ENCODE results near the gene TOP3A. TPM values are rescaled to one million over a fixed set of nuclear protein-coding genes. Genes with fewer than 3 reads are reported as not detected.

TOP3A gene
- total RNA-seq, 1 experiment from 2014 or later = 56.1 TPM

- no peak for TF ChIP-seq CREM (CRISPR knock-in tag; IDR thresholded peaks at IDR 0.05)
Observed at GRCh38 chr17:18253947-18254821, 60.6 kb downstream of the TOP3A start (continued).

GRCh38 chr17:18253187-18253884 is 61.5 kb downstream of the TOP3A start:
- CTCF ChIA-PET = no interaction called here
- TF ChIP-seq CDX4 (CRISPR knock-in tag; IDR thresholded peaks at IDR 0.05; ENCODE audit: borderline replicate concordance) = no peak
- no peak for ATAC-seq

GRCh38 chr17:18252160-18252559 is 62.6 kb downstream of the TOP3A start:
- Mint-ChIP-seq H3K9me3 (no peaks in the 10 kb centered on the region), H3K36me3 (peaks cover 59% of the 10 kb centered on the region), H3K4me1 (peaks cover 18% of the 10 kb centered on the region), H3K4me3 (no peak overlapping the region), H3K27ac (no peak overlapping the region), H3K27me3 (ENCODE audit: low read depth) (no peaks in the 10 kb centered on the region)
- ChIA-PET CTCF (no interaction called here), POLR2A (no interaction called here)
- no peak for DNase-seq (ENCODE audit: low spot score)
- ATAC-seq = no peak
- TF ChIP-seq, protein P1, sequence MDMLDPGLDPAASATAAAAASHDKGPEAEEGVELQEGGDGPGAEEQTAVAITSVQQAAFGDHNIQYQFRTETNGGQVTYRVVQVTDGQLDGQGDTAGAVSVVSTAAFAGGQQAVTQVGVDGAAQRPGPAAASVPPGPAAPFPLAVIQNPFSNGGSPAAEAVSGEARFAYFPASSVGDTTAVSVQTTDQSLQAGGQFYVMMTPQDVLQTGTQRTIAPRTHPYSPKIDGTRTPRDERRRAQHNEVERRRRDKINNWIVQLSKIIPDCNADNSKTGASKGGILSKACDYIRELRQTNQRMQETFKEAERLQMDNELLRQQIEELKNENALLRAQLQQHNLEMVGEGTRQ (CRISPR knock-in tag; IDR thresholded peaks at IDR 0.05) = no peak
- TF ChIP-seq ZBTB43 (CRISPR knock-in tag; IDR thresholded peaks at IDR 0.05) (no peak), ELF4 (CRISPR knock-in tag; IDR thresholded peaks at IDR 0.05; ENCODE audit: low read depth) (no peak), NR1H2 (CRISPR knock-in tag; IDR thresholded peaks at IDR 0.05) (no peak), AR (CRISPR knock-in tag; IDR thresholded peaks at IDR 0.05) (no peak), OVOL2 (CRISPR knock-in tag; IDR thresholded peaks at IDR 0.05; ENCODE audit: borderline replicate concordance) (no peak), ZNF423 (CRISPR knock-in tag; IDR thresholded peaks at IDR 0.05) (no peak), RELA (CRISPR knock-in tag; IDR thresholded peaks at IDR 0.05; ENCODE audit: borderline replicate concordance) (no peak), E2F5 (CRISPR knock-in tag; IDR thresholded peaks at IDR 0.05) (no peak), TEAD1 (CRISPR knock-in tag; IDR thresholded peaks at IDR 0.05) (no peak), ZNF425 (CRISPR knock-in tag; conservative IDR thresholded peaks at IDR 0.05) (no peak)
- TF ChIP-seq, protein P2, sequence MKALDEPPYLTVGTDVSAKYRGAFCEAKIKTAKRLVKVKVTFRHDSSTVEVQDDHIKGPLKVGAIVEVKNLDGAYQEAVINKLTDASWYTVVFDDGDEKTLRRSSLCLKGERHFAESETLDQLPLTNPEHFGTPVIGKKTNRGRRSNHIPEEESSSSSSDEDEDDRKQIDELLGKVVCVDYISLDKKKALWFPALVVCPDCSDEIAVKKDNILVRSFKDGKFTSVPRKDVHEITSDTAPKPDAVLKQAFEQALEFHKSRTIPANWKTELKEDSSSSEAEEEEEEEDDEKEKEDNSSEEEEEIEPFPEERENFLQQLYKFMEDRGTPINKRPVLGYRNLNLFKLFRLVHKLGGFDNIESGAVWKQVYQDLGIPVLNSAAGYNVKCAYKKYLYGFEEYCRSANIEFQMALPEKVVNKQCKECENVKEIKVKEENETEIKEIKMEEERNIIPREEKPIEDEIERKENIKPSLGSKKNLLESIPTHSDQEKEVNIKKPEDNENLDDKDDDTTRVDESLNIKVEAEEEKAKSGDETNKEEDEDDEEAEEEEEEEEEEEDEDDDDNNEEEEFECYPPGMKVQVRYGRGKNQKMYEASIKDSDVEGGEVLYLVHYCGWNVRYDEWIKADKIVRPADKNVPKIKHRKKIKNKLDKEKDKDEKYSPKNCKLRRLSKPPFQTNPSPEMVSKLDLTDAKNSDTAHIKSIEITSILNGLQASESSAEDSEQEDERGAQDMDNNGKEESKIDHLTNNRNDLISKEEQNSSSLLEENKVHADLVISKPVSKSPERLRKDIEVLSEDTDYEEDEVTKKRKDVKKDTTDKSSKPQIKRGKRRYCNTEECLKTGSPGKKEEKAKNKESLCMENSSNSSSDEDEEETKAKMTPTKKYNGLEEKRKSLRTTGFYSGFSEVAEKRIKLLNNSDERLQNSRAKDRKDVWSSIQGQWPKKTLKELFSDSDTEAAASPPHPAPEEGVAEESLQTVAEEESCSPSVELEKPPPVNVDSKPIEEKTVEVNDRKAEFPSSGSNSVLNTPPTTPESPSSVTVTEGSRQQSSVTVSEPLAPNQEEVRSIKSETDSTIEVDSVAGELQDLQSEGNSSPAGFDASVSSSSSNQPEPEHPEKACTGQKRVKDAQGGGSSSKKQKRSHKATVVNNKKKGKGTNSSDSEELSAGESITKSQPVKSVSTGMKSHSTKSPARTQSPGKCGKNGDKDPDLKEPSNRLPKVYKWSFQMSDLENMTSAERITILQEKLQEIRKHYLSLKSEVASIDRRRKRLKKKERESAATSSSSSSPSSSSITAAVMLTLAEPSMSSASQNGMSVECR (CRISPR knock-in tag; IDR thresholded peaks at IDR 0.05; ENCODE audit: borderline replicate concordance) = no peak

More at GRCh38 chr17:18253187-18253884, 61.5 kb downstream of the TOP3A start:
- Mint-ChIP-seq H3K27ac (no peak overlapping the region), H3K4me1 (peaks cover 19% of the 10 kb centered on the region), H3K36me3 (peaks cover 56% of the 10 kb centered on the region), H3K9me3 (no peaks in the 10 kb centered on the region), H3K27me3 (ENCODE audit: low read depth) (no peaks in the 10 kb centered on the region), H3K4me3 (no peak overlapping the region)
- no peak for DNase-seq (ENCODE audit: low spot score)
- POLR2A ChIA-PET = no interaction called here

All from WTC11 (cell line).